HCT116 (cell line): Measurements from ENCODE around the gene DELE1. TPM values are rescaled to one million over a fixed set of nuclear protein-coding genes. Genes with fewer than 3 reads are reported as not detected.

Experiments
- ATAC-seq: fragments of 200-7000 bp; cut with Tn5 transposase; 2 replicates; pipeline ENCODE4 v1.9.1; 2020; ENCODE audit warnings: mild to moderate bottlenecking, moderate library complexity
- BruUV-seq: library from RNA; stranded (reverse); fragments of 400-500 nt; replicated peaks from 2 replicates; lab custom pipeline; 2021; lab: Mats Ljungman, UMichigan
- CTCF ChIA-PET: fragments of 300-600 bp; sonication (Branson Sonifier 250); formaldehyde crosslinking; loops from one replicate; lab custom pipeline; 2021; ENCODE audit warnings: antibody characterized with exemption; lab: Charles Lee
- POLR2A ChIA-PET: fragments of 300-600, 350-600 bp; sonication (Branson Sonifier 250); formaldehyde crosslinking; loops from one replicate; lab custom pipeline; 2021; ENCODE audit warnings: antibody characterized with exemption; lab: Charles Lee
- RAD21 ChIA-PET, 2 experiments: fragments of 300-600 bp; sonication (Branson Sonifier 250); formaldehyde crosslinking; loops; one replicate each; lab custom pipeline; 2023; ENCODE audit warnings: low total read pairs in 2 of 2; ENCODE audit not compliant: uncharacterized antibody in 2 of 2, unreplicated experiment in 2 of 2, low non-redundant PET in 1 of 2; lab: Charles Lee
- DNase-seq: peaks from one replicate; pipeline ENCODE4 v3.0.0-alpha.2; 2010; ENCODE audit warnings: low read depth, low spot score
- H2AFZ ChIP-seq: fragments of 200-600 bp; shearing (Covaris generic), sonication (generic); 2 replicates; pipeline ENCODE4 v1.6.1; 2017; ENCODE audit warnings: low read depth, mixed run types, mixed read lengths, antibody characterized with exemption, low read length; ENCODE audit not compliant: poor library complexity, severe bottlenecking
- H3K27ac ChIP-seq: 2 replicates; pipeline ENCODE4 v1.5.1; 2012; ENCODE audit warnings: low read depth, low read length
- H3K27me3 ChIP-seq: fragments of 200-600 bp; sonication (generic); 2 replicates; pipeline ENCODE4 v1.6.1; 2016; ENCODE audit warnings: mixed run types, low read length, mixed read lengths; ENCODE audit not compliant: insufficient read depth
- H3K36me3 ChIP-seq, 2 experiments: fragments of 200-500 bp in 1 of 2; fragments of 200-600 bp in 1 of 2; sonication (Bioruptor generic) in 1 of 2; sonication (generic) in 1 of 2; 2 replicates each; pipeline versions ENCODE4 v1.5.1 to v1.6.1; 2014 to 2016; ENCODE audit warnings: low read length in 2 of 2, inconsistent platforms in 1 of 2, mixed read lengths in 1 of 2, mixed run types in 1 of 2; ENCODE audit not compliant: insufficient read depth in 2 of 2, control insufficient read depth in 1 of 2
- H3K4me1 ChIP-seq, 2 experiments: fragments of 200-600 bp in 1 of 2; sonication (generic) in 1 of 2; 2 replicates each; pipeline versions ENCODE4 v1.5.1 to v1.6.1; 2012 to 2017; ENCODE audit warnings: low read length in 2 of 2, inconsistent platforms in 1 of 2, mild to moderate bottlenecking in 1 of 2, mixed read lengths in 1 of 2, mixed run types in 1 of 2, moderate library complexity in 1 of 2; ENCODE audit not compliant: insufficient read depth in 2 of 2, control insufficient read depth in 1 of 2
- H3K4me2 ChIP-seq: fragments of 200-600 bp; sonication (generic); 2 replicates; pipeline ENCODE4 v1.6.1; 2017; ENCODE audit warnings: mixed run types, low read length, mixed read lengths
- H3K4me3 ChIP-seq, 2 experiments: fragments of 200-600 bp in 1 of 2; sonication (generic) in 1 of 2; replicated peaks in 1 of 2; 2 replicates each; pipeline ENCODE4 v1.5.1; 2011 to 2016; ENCODE audit warnings: low read length in 2 of 2, control low read depth in 1 of 2, low read depth in 1 of 2, mild to moderate bottlenecking in 1 of 2, mixed read lengths in 1 of 2, mixed run types in 1 of 2
- H3K79me2 ChIP-seq: fragments of 200-600 bp; sonication (generic); 2 replicates; pipeline ENCODE4 v1.6.1; 2017; ENCODE audit warnings: mild to moderate bottlenecking, mixed run types, low read length, moderate library complexity, mixed read lengths; ENCODE audit not compliant: insufficient read depth
- H3K9ac ChIP-seq: fragments of 200-600 bp; sonication (generic); 2 replicates; pipeline ENCODE4 v1.6.1; 2016; ENCODE audit warnings: low read length, mixed read lengths
- H3K9me2 ChIP-seq: fragments of 200-600 bp; sonication (generic), shearing (Covaris generic); 2 replicates; pipeline ENCODE4 v1.6.1; 2017; ENCODE audit warnings: mixed run types, mild to moderate bottlenecking, moderate library complexity; ENCODE audit not compliant: insufficient read depth
- H3K9me3 ChIP-seq, 2 experiments: fragments of 200-500 bp in 1 of 2; fragments of 200-600 bp in 1 of 2; sonication (Bioruptor generic) in 1 of 2; sonication (generic) in 1 of 2; 2 replicates each; pipeline ENCODE4 v1.6.1; 2014 to 2017; ENCODE audit warnings: low read length in 2 of 2, mixed read lengths in 2 of 2, inconsistent platforms in 1 of 2, low read depth in 1 of 2, mild to moderate bottlenecking in 1 of 2, mixed run types in 1 of 2, moderate library complexity in 1 of 2; ENCODE audit not compliant: control insufficient read depth in 1 of 2, insufficient read depth in 1 of 2
- H4K20me1 ChIP-seq: fragments of 200-600 bp; sonication (generic), shearing (Covaris generic); 2 replicates; pipeline ENCODE4 v1.6.1; 2017; ENCODE audit warnings: mixed run types, mild to moderate bottlenecking, moderate library complexity; ENCODE audit not compliant: insufficient read depth
- CEBPB ChIP-seq: IDR thresholded peaks from 2 replicates; pipeline ENCODE4 v1.6.1; 2012; ENCODE audit warnings: low read depth
- EZH2phosphoT487 ChIP-seq: fragments of 200-600 bp; IDR thresholded peaks from 2 replicates; pipeline ENCODE4 v1.6.1; 2018; ENCODE audit warnings: antibody characterized with exemption, borderline replicate concordance
- FOSL1 ChIP-seq: IDR thresholded peaks from 2 replicates; pipeline ENCODE4 v1.6.1; 2012; ENCODE audit warnings: low read depth
- POLR2A ChIP-seq: IDR thresholded peaks from 2 replicates; pipeline ENCODE4 v1.7.0; 2011; ENCODE audit warnings: borderline replicate concordance; ENCODE audit not compliant: insufficient read depth, insufficient read length; ENCODE audit errors: extremely low read depth
- REST ChIP-seq: IDR thresholded peaks from 2 replicates; pipeline ENCODE4 v1.6.1; 2012; ENCODE audit warnings: low read depth
- intact Hi-C: fragments of 100-400 bp; cut with micrococcal nuclease; formaldehyde crosslinking; loops from 2 replicates; pipeline ENCODE4 v1.10.0; 2022
- total RNA-seq: library from RNA; stranded (reverse); gene quantifications from one replicate; pipeline ENCODE4 v1.2.1, GENCODE V29; 2021; ENCODE audit not compliant: unreplicated experiment

DELE1 gene
- total RNA-seq, 1 experiment from 2014 or later = 74.1 TPM

- Histone ChIP-seq H3K79me2 (no peaks in the 10 kb centered on the region), H4K20me1 (no peaks in the 10 kb centered on the region), H3K4me2 (no peak overlapping the region), H3K4me1 (no peaks in the 10 kb centered on the region), H3K36me3 (no peaks in the 10 kb centered on the region), H3K9me3 (no peaks in the 10 kb centered on the region), H3K9ac (no peak overlapping the region), H3K9me2 (no peaks in the 10 kb centered on the region), H3K27me3 (no peaks in the 10 kb centered on the region), H2AFZ (no peak overlapping the region), H3K27ac (no peak overlapping the region), H3K4me3 (no peak overlapping the region)
- RAD21 ChIA-PET = no interaction called here
- CTCF ChIA-PET = no interaction called here
- DNase-seq = no peak
- POLR2A ChIA-PET = no interaction called here
- BruUV-seq = no TSS peak
- TF ChIP-seq REST (no peak), POLR2A (no peak)
- no peak for ATAC-seq
- intact Hi-C loops = no loop called here
Measured at GRCh38 chr5:141897425-141897824, 26.2 kb upstream of the DELE1 start.

GRCh38 chr5:141898448-141899049 is 25.1 kb upstream of the DELE1 start:
- Histone ChIP-seq H3K27me3 (no peaks in the 10 kb centered on the region), H3K27ac (no peak overlapping the region), H3K79me2 (no peaks in the 10 kb centered on the region), H3K4me1 (no peaks in the 10 kb centered on the region), H3K4me2 (no peak overlapping the region), H3K9me2 (no peaks in the 10 kb centered on the region), H3K36me3 (no peaks in the 10 kb centered on the region), H3K9me3 (no peaks in the 10 kb centered on the region), H3K4me3 (no peak overlapping the region), H3K9ac (no peak overlapping the region), H2AFZ (no peak overlapping the region), H4K20me1 (no peaks in the 10 kb centered on the region)
- no peak for ATAC-seq
- no TSS peak for BruUV-seq
- intact Hi-C loops = no loop called here
- RAD21 ChIA-PET = no interaction called here
- TF ChIP-seq FOSL1 = no peak
- TF ChIP-seq CEBPB = no peak
- TF ChIP-seq EZH2phosphoT487 = no peak
- CTCF ChIA-PET = no interaction called here
- DNase-seq = no peak
- POLR2A ChIA-PET = no interaction called here
